Inflammatory macrophage (primary cell): ENCODE data around the gene TMEM41A.

ENCODE experiments used
- DNase-seq, 2 donors: peaks; one replicate each; pipeline ENCODE4 v3.0.0-alpha.2; 2020 to 2022
- total RNA-seq, 18 experiments: gene quantifications; one replicate each; lab custom pipeline; 2026; ENCODE audit warnings: mixed read lengths in 6 of 18, inconsistent platforms in 2 of 18; lab: John Stamatoyannopoulos, UW

Gene TMEM41A
- total RNA-seq = 8.5 to 21.7 (median 16.9) reads per million in 18 experiments

GRCh38 chr3:185498503-185499396, at the start of gene TMEM41A:
TMEM41A (minus strand) TSS chr3:185499035; CDS start chr3:185498961, 74 bp downstream.
- peak; percentile 93 to 95 for DNase-seq

- DNase-seq = no peak
These were observed 41.9 kb upstream of the TMEM41A start for GRCh38 chr3:185540695-185541094.

- no peak for DNase-seq
These were observed 41.1 kb upstream of the TMEM41A start for GRCh38 chr3:185539934-185540333.

GRCh38 chr3:185537369-185537970, 38.6 kb upstream of the TMEM41A start:
- DNase-seq = peak; percentile 88 to 91

GRCh38 chr3:185534511-185534910, 35.7 kb upstream of the TMEM41A start:
- no peak for DNase-seq

GRCh38 chr3:185532901-185533300, 34.1 kb upstream of the TMEM41A start:
- no peak for DNase-seq

- DNase-seq = no peak
These were observed 32.0 kb upstream of the TMEM41A start for GRCh38 chr3:185530856-185531255.

- no peak for DNase-seq
These were observed 29.7 kb upstream of the TMEM41A start for GRCh38 chr3:185528532-185528931.

GRCh38 chr3:185527364-185527763, 28.5 kb upstream of the TMEM41A start:
- DNase-seq = no peak

- no peak for DNase-seq
These were observed 27.6 kb upstream of the TMEM41A start for GRCh38 chr3:185526349-185526951.

GRCh38 chr3:185521349-185522138, 22.7 kb upstream of the TMEM41A start:
- DNase-seq = no peak

GRCh38 chr3:185519021-185519420, 20.2 kb upstream of the TMEM41A start:
- no peak for DNase-seq

- DNase-seq = no peak
These were observed 18.7 kb upstream of the TMEM41A start for GRCh38 chr3:185517387-185518130.

- DNase-seq = no peak
These were observed 12.9 kb upstream of the TMEM41A start for GRCh38 chr3:185511711-185512110.

- no peak for DNase-seq
These were observed 9.6 kb upstream of the TMEM41A start for GRCh38 chr3:185508335-185508991.

GRCh38 chr3:185507883-185508282, 9.0 kb upstream of the TMEM41A start:
- no peak for DNase-seq

- no peak for DNase-seq
These were observed 5.8 kb upstream of the TMEM41A start for GRCh38 chr3:185504636-185505035.

- no peak for DNase-seq
These were observed 4.7 kb upstream of the TMEM41A start for GRCh38 chr3:185503521-185503920.

- DNase-seq = no peak
These were observed 4.2 kb upstream of the TMEM41A start for GRCh38 chr3:185502987-185503386.

GRCh38 chr3:185490241-185490640, 8.6 kb downstream of the TMEM41A start:
- no peak for DNase-seq

GRCh38 chr3:185489462-185489861, 9.4 kb downstream of the TMEM41A start:
- DNase-seq = no peak
